ENCODE measurements around the gene TMPRSS9. TPM values are rescaled to one million over a fixed set of nuclear protein-coding genes. Genes with fewer than 3 reads are reported as not detected.
A peak's percentile ranks its signal among the peaks of the same experiment; 100 is the strongest.

The TMPRSS9 gene
- total RNA-seq, 4 donors from 2014 or later, result 0.54 to 2.5 (median 0.85) TPM; not detected in 1

DNA sequence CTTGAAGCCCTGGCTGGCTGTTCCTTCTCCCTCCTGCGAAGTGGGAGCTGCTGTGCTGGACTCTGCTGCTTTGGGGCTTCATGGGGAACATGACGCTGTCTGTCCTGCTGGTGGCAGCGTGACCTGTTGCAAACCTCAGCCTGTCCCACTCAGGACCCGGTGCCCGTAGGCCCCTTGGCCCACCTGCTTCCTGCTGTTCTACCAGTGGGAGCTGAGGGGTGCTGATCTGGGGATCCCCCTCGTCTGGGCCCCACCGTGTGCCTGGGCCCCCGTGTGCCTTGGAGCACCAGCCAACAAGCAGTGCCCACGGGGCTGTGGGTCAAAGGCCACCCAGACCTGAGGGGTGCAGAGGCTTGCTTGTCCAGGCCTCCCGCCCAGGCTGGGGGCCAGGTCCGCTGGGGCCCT lies 26.3 kb upstream of the TMPRSS9 start:
- Histone ChIP-seq H3K4me1 (peaks cover 0 to 56% (median 29%) of the 10 kb centered on the region in 4 donors), H3K4me3 (peak overlapping the region in 1 of 4 donors; percentile 22), H3K9me3 (no peaks in the 10 kb centered on the region), H3K27ac (peak overlapping the region; percentile 53 to 98 (median 74)), H3K36me3 (peaks cover 0 to 22% (median 0%) of the 10 kb centered on the region in 3 donors), H3K27me3 (no peaks in the 10 kb centered on the region)
- TF ChIP-seq POLR2A (IDR thresholded peaks at IDR 0.05), result no peak
- TF ChIP-seq, protein P1, sequence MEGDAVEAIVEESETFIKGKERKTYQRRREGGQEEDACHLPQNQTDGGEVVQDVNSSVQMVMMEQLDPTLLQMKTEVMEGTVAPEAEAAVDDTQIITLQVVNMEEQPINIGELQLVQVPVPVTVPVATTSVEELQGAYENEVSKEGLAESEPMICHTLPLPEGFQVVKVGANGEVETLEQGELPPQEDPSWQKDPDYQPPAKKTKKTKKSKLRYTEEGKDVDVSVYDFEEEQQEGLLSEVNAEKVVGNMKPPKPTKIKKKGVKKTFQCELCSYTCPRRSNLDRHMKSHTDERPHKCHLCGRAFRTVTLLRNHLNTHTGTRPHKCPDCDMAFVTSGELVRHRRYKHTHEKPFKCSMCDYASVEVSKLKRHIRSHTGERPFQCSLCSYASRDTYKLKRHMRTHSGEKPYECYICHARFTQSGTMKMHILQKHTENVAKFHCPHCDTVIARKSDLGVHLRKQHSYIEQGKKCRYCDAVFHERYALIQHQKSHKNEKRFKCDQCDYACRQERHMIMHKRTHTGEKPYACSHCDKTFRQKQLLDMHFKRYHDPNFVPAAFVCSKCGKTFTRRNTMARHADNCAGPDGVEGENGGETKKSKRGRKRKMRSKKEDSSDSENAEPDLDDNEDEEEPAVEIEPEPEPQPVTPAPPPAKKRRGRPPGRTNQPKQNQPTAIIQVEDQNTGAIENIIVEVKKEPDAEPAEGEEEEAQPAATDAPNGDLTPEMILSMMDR (IDR thresholded peaks at IDR 0.05), result no peak
- DNase-seq, result no peak

DNA sequence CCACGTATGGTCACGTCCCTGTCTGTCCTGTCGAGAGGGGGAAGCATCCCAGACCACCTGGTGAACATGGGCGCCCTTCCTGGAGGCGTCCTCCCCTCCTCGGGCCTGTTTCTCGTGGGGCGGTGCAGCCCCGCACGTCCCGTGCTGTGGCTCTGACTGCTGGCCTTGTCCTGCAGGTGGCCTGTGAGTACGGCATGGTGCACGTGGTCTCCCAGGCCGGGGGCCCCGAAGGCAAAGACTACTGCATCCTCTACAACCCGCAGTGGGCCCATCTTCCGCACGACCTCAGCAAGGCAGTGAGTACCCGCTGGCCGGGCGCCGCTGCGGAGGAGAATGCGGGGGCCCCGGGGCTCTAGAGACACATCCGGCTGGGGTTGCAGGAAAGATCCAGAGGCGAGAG lies 25.6 kb upstream of the TMPRSS9 start:
- peaks cover 0 to 50% (median 24%) of the 10 kb centered on the region in 4 donors for H3K4me1 ChIP-seq
- DNase-seq, result no peak

DNA sequence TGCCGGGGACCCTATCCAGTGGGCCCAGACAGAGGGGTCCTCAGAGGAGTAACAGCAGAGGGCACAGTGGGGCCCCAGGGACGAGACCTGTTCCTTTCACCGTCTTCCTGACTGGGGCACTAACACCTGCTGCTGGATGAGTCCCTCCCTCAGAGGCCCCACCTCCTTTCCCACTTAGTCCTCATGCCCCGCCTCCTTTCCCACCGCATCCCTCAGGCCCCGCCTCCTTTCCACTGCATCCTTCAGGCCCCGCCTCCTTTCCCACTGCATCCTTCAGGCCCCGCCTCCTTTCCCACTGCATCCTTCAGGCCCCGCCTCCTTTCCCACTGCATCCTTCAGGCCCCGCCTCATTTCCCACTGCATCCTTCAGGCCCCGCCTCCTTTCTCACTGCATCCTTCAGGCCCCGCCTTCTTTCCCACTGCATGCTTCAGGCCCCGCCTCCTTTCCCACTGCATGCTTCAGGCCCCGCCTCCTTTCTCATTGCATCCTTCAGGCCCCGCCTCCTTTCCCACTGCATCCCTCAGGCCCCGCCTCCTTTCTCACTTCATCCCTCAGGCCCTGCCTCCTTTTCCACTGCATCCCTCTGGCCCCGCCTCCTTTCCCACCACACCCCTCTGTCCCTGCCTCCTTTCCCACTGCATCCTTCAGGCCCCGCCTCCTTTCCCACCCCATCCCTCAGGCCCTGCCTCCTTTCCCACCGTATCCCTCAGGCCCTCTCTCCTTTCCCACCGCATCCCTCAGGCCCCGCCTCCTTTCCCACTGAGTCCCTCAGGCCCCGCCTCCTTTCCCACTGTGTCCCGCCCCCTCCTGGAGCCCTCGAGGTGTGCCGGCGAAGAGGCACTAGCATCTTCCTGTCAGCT lies 24.8 kb upstream of the TMPRSS9 start:
- Histone ChIP-seq H3K27me3 (no peaks in the 10 kb centered on the region), H3K27ac (no peak overlapping the region), H3K9me3 (no peaks in the 10 kb centered on the region), H3K4me3 (no peak overlapping the region), H3K36me3 (peaks cover 0 to 36% (median 0%) of the 10 kb centered on the region in 3 donors), H3K4me1 (peaks cover 0 to 43% (median 20%) of the 10 kb centered on the region in 4 donors)
- DNase-seq, result no peak
- no peak for TF ChIP-seq POLR2A (IDR thresholded peaks at IDR 0.05)
- TF ChIP-seq, protein P1 (IDR thresholded peaks at IDR 0.05), result no peak

More for the DNA sequence above, 25.6 kb upstream of the TMPRSS9 start:
- peaks cover 0 to 28% (median 0%) of the 10 kb centered on the region in 3 donors for H3K36me3 ChIP-seq
- peak overlapping the region in 2 of 4 donors; percentile 88 to 98 for H3K27ac ChIP-seq
- no peak for TF ChIP-seq POLR2A (IDR thresholded peaks at IDR 0.05)
- TF ChIP-seq, protein P1 (IDR thresholded peaks at IDR 0.05), result no peak
- no peaks in the 10 kb centered on the region for H3K27me3 ChIP-seq
- no peaks in the 10 kb centered on the region for H3K9me3 ChIP-seq
- no peak overlapping the region for H3K4me3 ChIP-seq

DNA sequence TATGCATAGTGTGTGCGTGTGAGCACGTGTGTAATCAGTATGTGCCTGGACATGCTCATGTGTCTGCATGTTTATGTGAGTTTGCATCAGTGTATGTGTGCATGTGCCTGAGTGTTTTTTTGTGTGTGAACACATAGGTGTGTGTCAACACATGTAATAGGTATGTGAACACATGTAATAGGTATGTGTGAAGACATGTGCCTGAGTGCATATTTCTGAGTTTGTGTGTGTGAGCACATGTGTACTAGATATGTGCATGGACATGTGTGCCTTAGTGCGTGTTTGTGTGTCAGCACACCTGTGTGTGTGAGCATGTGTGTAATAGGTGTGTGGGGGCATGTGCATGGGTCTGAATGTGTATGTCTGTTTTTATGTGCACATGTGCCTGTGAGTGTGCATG lies 24.2 kb upstream of the TMPRSS9 start:
- Histone ChIP-seq H3K36me3 (peaks cover 0 to 42% (median 0%) of the 10 kb centered on the region in 3 donors), H3K27ac (no peak overlapping the region), H3K9me3 (no peaks in the 10 kb centered on the region), H3K4me3 (no peak overlapping the region), H3K4me1 (peaks cover 0 to 37% (median 20%) of the 10 kb centered on the region in 4 donors), H3K27me3 (no peaks in the 10 kb centered on the region)
- no peak for DNase-seq
- TF ChIP-seq POLR2A (IDR thresholded peaks at IDR 0.05), result no peak
- TF ChIP-seq, protein P1 (IDR thresholded peaks at IDR 0.05), result no peak

DNA sequence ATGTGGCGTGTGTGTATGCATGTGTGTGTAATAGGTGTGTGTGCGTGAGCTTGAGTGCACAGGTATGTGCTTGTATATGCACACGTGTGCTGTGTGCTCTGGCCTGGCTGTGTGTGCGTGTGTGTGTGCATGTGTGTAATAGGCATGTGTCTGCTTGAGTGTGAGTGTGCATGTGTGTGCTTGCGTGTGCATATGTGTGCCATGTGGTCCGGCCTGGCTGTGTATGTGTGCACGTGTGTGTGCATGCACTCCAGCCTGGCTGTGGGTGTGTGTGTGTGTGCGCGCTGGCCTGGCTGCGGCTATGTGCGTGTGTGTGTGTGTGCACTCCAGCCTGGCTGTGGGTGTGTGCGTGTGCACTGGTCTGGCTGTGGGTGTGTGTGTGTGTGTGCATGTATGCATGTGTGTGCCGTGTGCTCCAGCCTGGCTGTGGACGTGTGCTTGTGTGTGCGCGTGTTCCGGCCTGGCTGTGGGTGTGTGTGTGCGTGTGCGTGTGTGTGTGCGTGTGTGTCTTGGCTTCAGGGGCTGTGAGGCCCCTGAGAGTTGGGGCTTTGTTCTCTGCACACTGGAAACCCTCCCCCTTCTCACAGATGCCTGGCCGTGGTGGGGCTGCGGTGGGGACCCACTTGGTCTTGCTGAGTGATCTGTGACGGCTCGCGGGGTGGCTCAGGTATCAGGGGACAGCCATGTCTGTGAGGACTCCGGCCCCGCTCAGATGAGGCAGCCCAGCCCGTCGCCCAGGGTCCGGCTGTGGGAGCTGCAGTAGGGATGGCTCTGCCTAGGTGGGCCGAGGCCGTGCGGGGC lies 23.3 kb upstream of the TMPRSS9 start:
- Histone ChIP-seq H3K27ac (no peak overlapping the region), H3K9me3 (no peaks in the 10 kb centered on the region), H3K4me1 (peaks cover 0 to 28% (median 15%) of the 10 kb centered on the region in 4 donors), H3K27me3 (no peaks in the 10 kb centered on the region), H3K4me3 (no peak overlapping the region), H3K36me3 (peaks cover 0 to 51% (median 0%) of the 10 kb centered on the region in 3 donors)
- TF ChIP-seq, protein P1 (IDR thresholded peaks at IDR 0.05), result no peak
- TF ChIP-seq POLR2A (IDR thresholded peaks at IDR 0.05), result no peak
- no peak for DNase-seq

Data from Peyer's patch (tissue), 4 donors.